DMS53 treated with DMSO at 0.1 percent for 48 hours (cell line): ENCODE results near the gene LRP1B.
"Not testable (repeated sequence)": the region's sequence is repeated elsewhere in the genome, so short reads cannot be mapped to it uniquely, and the experiment has no call there.

Experiments used
- DNase-seq: peaks from one replicate; lab custom pipeline; 2025; ENCODE audit not compliant: unreplicated experiment; lab: John Stamatoyannopoulos, UW

LRP1B gene

GRCh38 chr2:142104134-142104758 is 26.6 kb downstream of the LRP1B start:
- no peak for DNase-seq

GRCh38 chr2:142100970-142101369 is 29.8 kb downstream of the LRP1B start:
- DNase-seq, result no peak

GRCh38 chr2:142100139-142100873 is 30.5 kb downstream of the LRP1B start:
- no peak for DNase-seq

GRCh38 chr2:142097711-142098110 is 33.1 kb downstream of the LRP1B start:
- DNase-seq, result no peak

GRCh38 chr2:142095647-142096046 is 35.2 kb downstream of the LRP1B start:
- DNase-seq, result no peak

DNA sequence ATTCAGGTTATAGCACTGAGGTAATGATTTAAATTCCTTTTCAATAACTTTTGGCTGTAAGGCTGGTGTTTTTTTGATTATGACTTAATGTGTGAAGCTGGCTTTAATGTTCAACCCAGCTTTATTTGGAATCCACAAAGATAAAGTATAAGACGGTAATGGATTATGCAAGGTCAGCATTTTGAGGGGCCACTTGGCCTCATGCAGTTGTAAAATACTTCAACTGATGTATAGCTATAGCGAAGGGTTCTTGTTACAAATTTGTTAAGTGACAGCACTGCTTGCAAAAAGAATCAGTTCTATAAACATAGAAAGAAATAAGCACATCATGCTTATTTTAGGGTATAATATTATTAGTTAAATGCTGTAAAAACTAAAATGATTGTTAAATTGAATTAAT is 36.6 kb downstream of the LRP1B start:
- no peak for DNase-seq

DNA sequence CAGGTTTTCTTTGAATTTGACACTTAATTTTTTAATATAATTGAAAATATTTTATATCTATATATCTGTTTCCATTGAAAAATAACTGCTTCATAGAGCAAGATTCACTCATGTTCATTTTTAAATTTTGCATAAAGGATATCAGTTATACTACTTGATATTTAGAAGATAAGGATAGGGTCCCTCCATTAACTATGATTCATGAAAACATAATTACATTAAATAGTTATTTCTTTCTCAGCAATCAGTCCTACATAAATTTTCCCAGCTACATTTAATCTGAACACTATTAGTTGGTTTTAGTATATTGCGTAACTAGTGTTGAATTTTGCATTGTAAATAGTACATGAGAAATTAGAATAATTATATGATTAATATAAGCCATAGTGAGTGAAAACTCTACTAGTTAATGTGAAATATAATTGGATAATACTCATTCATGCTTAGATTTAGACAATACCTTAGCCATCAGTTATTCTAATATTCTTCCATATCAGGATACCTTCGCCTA is 42.7 kb downstream of the LRP1B start:
- DNase-seq, result no peak

DNA sequence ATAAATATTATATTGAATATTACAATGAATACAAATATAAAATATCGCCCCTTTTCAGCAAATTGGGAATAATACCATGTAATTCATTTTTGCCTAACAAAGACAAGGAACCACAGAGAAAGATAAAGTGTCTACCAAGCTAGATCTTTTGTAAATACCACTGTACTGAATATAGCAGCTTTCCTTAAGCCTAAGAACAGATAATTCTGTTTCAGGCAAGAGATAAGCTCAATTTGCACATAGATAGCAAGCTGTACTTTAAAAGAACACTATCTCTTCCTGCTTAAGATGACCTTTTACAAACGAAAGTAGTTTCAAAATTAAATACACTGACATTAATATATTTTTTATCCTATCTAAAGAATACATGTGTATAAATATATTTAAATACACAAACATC is 43.2 kb downstream of the LRP1B start:
- not testable (repeated sequence) for DNase-seq

DNA sequence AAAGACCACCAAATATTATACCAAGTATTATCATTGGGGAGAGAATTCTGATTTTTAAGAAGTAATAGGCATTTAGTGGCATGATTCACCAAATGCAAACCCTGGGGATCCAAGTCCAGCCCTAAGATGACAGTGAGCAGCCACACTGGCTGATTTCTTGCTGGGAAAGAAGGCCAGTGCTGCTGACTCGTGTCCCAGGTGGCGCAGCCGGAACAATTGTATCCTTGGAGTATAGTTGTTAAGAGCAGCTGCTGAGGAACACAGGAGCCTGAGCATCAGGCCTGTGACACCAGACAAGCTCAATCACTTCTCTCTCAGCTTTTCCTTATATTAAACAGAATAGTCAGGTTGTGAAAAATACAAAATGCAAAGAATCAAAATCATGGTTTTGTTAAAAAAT is 48.4 kb downstream of the LRP1B start:
- DNase-seq, result no peak

DNA sequence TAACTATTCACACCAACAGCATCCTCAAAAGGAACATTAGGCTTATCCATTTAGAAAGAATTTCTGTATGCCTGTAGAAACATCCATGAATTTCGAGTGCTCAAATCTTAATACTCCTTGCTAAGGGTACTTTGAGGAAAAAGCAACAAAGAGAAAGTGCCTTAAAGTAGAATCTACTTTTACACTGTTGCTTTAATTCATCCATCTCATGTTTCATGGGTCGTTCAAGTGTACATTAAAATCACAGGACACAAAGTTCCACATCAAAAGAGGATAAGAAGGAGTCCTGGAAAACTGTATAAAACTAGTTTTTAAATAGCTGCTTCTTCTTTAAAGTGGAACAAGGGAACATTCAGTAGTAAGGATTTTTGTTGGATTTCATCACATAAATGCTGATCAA is 54.5 kb downstream of the LRP1B start:
- no peak for DNase-seq

DNA sequence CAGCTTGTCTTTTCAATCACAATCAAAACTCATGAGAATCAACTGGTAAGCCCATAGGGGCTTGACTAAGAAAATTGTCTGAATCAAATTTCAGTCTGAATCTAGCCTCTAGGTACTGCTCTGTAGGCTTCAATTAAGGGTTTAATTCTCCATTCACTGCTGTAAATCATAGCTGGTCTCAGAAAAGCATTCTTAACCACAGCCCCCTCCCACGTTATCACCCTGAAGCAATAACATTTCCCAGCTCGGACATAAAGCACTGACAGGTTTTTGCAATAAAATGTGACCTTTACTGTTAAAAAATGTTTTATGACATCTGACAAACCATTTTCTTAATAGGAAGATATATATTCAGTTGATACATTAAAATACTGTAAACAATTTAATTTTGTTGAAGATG is 55.0 kb downstream of the LRP1B start:
- no peak for DNase-seq

- DNase-seq, result no peak
Measured at GRCh38 chr2:142069251-142069888, 61.4 kb downstream of the LRP1B start.

- DNase-seq, result no peak
Measured at GRCh38 chr2:142065700-142066099, 65.1 kb downstream of the LRP1B start.

- DNase-seq, result no peak
Measured at GRCh38 chr2:142065156-142065555, 65.7 kb downstream of the LRP1B start.

DNA sequence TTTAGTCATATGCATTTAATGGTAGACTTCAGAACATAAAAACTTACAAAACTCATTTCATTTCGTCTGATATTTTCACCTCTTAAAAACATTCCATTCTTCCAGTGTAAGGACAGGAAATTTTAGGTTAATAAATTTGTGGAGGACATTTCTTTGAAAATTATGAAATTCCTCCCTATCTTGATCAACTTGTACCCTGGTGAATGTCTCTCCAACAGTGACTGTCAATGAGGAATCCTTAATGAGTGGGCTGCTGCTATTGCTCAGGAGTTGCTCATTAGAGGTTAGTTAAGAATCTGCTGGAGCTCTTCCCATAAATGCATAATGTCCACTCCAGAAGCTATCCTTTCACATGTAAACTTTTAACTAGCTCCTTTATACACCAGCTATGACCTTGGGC is 69.1 kb downstream of the LRP1B start:
- DNase-seq, result no peak

- DNase-seq, result no peak
Measured at GRCh38 chr2:142058149-142058548, 72.7 kb downstream of the LRP1B start.

GRCh38 chr2:142056784-142057183 is 74.0 kb downstream of the LRP1B start:
- DNase-seq, result no peak

GRCh38 chr2:142052220-142052863 is 78.5 kb downstream of the LRP1B start:
- no peak for DNase-seq

GRCh38 chr2:142048581-142048980 is 82.2 kb downstream of the LRP1B start:
- DNase-seq, result no peak

- no peak for DNase-seq
Measured at GRCh38 chr2:142045641-142046040, 85.2 kb downstream of the LRP1B start.

DNA sequence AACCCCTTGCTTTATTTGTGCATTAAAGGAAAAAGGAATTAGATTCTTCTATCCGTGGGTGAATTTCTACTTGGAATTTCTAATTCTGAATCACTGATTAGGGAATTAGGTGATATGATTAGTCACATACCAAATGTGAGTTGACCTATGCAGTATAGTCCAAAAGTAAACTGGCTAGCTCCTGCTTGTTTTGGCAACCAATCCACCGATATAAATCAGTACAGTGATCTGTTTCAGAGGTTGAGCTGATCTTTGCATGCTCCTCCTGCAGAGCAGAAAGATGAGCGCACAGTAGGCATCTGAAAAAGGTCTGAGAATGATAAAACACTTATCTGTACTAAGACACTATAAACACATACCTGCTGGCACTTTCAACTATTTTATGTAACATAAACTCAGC is 86.6 kb downstream of the LRP1B start:
- DNase-seq, result no peak
